WTC11 (cell line): Measurements from ENCODE around the gene OPCML.

Experiments
- CREM ChIP-seq: sonication (generic); formaldehyde crosslinking; IDR thresholded peaks from 2 replicates; pipeline ENCODE4 v1.8.1; 2022; ENCODE audit warnings: mild to moderate bottlenecking, missing genetic modification reagents, moderate library complexity
- KAT7 ChIP-seq: sonication (generic); formaldehyde crosslinking; IDR thresholded peaks from 2 replicates; pipeline ENCODE4 v1.8.1; 2023; ENCODE audit warnings: missing genetic modification reagents, mild to moderate bottlenecking, borderline replicate concordance
- ZNF232 ChIP-seq: sonication (generic); formaldehyde crosslinking; IDR thresholded peaks from 2 replicates; pipeline ENCODE4 v1.8.0; 2022; ENCODE audit warnings: mild to moderate bottlenecking, missing genetic modification reagents
- ZNF512 ChIP-seq: sonication (generic); formaldehyde crosslinking; IDR thresholded peaks from 2 replicates; pipeline ENCODE4 v1.8.1; 2022; ENCODE audit warnings: missing genetic modification reagents, borderline replicate concordance
- TF ChIP-seq, protein P1 (sequence below): sonication (generic); formaldehyde crosslinking; IDR thresholded peaks from 2 replicates; pipeline ENCODE4 v1.8.0; 2022; ENCODE audit warnings: mild to moderate bottlenecking, missing genetic modification reagents
- TF ChIP-seq, protein P2 (sequence below): sonication (generic); formaldehyde crosslinking; IDR thresholded peaks from 2 replicates; pipeline ENCODE4 v1.8.1; 2022; ENCODE audit warnings: mild to moderate bottlenecking, missing genetic modification reagents, moderate library complexity, borderline replicate concordance
- TF ChIP-seq, protein P3 (sequence below): fragments of 200-600 bp; IDR thresholded peaks from 2 replicates; pipeline ENCODE4 v1.8.0; 2022; ENCODE audit warnings: antibody characterized with exemption

- TF ChIP-seq, protein P1, sequence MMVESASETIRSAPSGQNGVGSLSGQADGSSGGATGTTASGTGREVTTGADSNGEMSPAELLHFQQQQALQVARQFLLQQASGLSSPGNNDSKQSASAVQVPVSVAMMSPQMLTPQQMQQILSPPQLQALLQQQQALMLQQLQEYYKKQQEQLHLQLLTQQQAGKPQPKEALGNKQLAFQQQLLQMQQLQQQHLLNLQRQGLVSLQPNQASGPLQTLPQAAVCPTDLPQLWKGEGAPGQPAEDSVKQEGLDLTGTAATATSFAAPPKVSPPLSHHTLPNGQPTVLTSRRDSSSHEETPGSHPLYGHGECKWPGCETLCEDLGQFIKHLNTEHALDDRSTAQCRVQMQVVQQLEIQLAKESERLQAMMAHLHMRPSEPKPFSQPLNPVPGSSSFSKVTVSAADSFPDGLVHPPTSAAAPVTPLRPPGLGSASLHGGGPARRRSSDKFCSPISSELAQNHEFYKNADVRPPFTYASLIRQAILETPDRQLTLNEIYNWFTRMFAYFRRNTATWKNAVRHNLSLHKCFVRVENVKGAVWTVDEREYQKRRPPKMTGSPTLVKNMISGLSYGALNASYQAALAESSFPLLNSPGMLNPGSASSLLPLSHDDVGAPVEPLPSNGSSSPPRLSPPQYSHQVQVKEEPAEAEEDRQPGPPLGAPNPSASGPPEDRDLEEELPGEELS (CRISPR knock-in tag): no peak
- TF ChIP-seq KAT7 (CRISPR knock-in tag): no peak
- TF ChIP-seq, protein P2, sequence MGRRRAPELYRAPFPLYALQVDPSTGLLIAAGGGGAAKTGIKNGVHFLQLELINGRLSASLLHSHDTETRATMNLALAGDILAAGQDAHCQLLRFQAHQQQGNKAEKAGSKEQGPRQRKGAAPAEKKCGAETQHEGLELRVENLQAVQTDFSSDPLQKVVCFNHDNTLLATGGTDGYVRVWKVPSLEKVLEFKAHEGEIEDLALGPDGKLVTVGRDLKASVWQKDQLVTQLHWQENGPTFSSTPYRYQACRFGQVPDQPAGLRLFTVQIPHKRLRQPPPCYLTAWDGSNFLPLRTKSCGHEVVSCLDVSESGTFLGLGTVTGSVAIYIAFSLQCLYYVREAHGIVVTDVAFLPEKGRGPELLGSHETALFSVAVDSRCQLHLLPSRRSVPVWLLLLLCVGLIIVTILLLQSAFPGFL: no peak
- TF ChIP-seq, protein P3, sequence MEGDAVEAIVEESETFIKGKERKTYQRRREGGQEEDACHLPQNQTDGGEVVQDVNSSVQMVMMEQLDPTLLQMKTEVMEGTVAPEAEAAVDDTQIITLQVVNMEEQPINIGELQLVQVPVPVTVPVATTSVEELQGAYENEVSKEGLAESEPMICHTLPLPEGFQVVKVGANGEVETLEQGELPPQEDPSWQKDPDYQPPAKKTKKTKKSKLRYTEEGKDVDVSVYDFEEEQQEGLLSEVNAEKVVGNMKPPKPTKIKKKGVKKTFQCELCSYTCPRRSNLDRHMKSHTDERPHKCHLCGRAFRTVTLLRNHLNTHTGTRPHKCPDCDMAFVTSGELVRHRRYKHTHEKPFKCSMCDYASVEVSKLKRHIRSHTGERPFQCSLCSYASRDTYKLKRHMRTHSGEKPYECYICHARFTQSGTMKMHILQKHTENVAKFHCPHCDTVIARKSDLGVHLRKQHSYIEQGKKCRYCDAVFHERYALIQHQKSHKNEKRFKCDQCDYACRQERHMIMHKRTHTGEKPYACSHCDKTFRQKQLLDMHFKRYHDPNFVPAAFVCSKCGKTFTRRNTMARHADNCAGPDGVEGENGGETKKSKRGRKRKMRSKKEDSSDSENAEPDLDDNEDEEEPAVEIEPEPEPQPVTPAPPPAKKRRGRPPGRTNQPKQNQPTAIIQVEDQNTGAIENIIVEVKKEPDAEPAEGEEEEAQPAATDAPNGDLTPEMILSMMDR: no peak
- TF ChIP-seq CREM (CRISPR knock-in tag): no peak
- no peak for TF ChIP-seq ZNF512 (CRISPR knock-in tag)
- no peak for TF ChIP-seq ZNF232 (CRISPR knock-in tag)
Measured at GRCh38 chr11:133503236-133503635, 29.1 kb downstream of the OPCML start.
